ENCODE measurements around the gene SERPINA1.

The SERPINA1 gene

DNA sequence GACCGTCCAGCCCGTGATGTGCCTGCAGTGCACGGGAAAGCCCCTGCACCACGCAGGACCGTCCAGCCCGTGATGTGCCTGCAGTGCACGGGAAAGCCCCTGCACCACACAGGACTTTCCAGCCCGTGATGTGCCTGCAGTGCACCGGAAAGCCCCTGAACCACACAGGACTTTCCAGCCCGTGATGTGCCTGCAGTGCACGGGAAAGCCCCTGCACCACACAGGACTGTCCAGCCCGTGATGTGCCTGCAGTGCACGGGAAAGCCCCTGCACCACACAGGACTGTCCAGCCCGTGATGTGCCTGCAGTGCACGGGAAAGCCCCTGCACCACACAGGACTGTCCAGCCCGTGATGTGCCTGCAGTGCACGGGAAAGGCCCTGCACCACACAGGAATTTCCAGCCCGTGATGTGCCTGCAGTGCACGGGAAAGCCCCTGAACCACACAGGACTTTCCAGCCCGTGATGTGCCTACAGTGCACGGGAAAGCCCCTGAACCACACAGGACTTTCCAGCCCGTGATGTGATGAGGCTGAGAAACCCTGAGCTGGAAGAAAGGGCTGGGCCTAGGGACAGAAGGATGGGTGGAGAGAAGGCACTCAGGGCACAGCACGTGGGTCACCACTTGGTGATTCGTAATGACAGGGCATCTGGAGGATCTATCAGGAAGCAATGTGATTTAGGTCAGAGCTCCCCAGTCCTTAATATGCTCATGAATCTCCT lies 42.2 kb downstream of the SERPINA1 start:
- DNase-seq (ENCODE audit: low spot score), result peak; percentile 28

DNA sequence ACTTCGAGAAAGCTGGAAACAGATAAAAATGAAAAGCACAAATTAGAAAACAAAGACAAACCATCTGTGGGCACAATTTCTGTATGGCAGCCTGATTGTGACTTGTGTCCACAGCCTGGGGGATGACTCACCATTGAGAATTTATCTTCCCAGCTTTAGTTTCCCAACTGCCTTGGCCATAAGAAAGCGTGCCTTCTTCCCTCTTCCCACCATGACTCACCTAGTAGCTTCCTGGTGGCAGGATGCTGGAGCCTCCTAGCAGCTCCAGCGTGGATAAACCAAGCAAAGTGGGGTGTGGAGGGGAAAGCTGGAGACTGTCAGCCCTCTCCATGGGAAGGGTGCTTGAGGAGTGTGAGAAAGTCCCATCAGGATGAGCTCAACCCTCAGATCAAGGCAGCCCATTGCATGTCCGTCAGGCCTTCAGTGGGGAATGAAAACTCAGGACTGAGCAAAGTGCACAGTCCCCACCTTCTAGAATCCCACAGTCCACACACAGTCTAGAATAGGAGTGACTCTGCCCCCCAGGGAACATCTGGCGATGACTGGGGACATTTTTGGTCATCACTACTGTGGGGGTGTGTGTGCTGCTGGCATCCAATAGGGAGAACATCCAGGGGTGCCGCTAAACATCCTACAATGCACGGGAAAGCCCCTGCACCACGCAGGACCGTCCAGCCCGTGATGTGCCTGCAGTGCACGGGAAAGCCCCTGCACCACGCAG lies 42.9 kb downstream of the SERPINA1 start:
- DNase-seq (ENCODE audit: low spot score), result no peak

DNA sequence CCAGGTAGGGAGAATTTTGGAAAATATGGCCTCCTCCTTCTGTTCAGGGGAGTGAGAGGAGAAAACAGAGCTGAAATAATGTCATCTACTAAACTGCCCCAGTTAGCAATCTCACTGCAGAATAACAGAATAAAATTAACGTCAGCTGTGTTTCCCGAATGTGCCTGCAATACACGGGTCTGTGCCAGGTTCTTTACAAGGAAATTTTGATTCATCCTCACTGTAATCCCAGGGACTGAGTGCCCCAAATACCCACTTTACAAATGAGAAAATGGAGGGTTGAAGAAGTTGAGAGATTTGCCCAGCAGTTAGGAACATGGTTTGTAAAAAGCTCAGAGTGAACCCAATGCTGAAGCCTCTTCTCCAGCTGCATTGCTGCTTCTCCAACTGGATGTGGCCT lies 44.0 kb downstream of the SERPINA1 start:
- no peak for DNase-seq (ENCODE audit: low spot score)

DNA sequence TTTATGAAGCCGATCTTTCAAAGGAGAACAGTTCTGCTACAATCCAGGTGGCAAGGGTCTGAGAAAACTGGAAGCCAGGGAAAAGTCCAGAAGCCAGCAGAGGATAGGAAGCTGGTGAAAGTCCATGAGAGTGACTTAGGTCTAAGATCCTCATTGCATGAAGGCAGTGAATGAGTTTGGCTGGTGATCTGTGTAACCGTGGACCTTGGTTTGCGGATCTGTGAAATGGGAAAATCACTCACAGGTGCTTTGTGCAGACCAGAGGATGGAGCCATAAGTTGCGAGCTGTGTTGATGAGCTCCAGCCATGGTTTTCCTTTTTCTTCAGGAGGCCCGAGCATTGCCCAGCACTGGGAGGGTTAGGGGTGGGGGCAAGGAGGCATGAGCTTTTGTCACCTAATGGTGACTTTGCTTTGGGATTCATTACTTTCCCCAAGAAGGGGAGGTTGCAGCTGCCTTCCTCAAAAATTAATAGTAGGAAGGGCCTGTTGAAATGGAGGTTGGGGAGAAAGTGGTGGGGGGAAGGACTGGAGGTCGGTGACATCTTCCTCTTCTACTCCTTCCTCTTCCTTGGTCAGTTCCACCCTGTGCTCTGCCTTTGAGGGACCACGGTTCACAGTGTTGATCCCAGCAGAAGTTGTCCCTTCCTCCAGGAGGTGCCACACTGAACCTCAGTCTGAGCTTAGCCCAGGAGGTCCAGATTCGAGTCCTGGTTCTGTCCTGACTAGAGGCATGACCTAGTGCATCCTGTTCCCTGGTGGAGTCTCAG lies 45.0 kb downstream of the SERPINA1 start:
- DNase-seq (ENCODE audit: low spot score), result no peak

DNA sequence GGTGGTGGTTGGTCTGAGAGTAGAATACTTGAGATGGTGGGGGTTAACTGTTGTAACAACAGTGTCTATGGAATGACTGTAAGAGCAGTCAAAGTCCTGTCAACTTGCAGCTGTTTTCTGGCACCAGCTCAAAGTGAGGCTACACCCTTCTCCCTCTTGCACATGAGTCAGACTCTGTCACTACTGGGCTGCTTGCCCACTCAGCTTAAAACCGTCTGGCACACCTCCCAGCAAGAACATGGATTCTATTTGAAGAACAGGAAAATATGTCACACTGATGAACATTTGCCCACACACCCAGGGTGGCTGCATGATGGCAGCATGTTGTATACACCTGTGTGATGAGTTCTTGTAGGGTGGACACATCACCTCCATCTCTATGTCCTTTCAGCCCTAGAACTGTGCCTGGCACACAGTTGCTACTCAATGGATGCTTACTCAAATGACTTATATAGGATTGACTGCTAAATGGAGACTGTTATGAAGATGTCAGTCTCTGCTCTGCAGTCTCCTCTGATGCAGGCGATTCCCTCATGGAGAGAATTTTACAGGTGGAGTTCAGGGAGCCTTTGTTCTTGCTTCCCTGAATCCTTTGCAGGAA lies 46.0 kb downstream of the SERPINA1 start:
- DNase-seq (ENCODE audit: low spot score), result no peak

DNA sequence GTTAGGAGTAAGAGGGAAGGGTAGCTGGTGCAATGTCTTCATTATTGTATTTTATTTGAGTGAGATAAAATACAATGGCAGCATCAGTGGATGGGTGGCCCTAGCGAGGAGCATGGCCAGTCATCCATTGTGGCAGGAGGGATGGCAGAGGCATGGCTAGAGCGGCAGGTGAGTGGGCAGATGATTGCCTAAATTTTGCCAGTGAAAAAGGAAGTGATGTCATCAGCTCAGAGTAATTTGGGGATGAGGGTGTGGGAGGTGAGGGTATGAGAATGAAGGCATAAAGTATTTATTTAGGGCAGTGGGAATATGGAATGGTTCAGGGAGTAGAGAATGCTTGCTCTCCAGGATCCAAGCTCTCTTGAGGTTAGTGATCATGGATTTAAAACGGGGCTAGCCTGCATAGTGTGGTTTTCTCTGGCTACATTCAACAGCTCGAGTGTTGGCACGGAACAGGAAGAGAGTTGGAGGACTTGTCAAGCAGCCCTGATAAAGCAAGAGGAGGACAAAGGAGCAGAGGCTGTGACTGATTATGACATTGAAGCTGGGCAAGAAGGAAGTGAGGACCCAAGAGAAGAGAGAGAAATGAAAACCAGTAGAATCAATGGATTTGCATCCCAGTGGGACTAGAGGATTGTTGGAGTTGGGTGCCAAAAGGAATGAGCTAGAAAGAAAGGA lies 46.6 kb downstream of the SERPINA1 start:
- DNase-seq (ENCODE audit: low spot score), result no peak

DNA sequence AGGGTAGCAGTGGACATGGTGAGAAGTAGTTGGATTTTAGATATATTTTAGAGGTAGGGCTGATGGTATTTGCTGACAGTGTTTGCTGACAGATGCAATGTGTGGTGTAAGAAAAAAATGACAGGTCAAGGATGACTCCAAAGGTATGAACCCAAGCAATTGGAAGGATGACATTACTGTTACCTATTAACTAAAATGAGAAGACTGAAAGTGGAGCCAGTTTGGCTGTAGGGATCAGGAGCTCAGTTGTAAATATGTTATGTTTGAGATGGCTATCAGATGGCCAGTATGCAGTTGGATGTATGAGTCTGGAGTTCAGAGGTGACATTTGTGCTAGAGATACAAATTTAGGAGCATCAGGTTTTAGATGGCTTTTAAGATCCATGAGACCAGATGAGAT lies 47.9 kb downstream of the SERPINA1 start:
- no peak for DNase-seq (ENCODE audit: low spot score)

DNA sequence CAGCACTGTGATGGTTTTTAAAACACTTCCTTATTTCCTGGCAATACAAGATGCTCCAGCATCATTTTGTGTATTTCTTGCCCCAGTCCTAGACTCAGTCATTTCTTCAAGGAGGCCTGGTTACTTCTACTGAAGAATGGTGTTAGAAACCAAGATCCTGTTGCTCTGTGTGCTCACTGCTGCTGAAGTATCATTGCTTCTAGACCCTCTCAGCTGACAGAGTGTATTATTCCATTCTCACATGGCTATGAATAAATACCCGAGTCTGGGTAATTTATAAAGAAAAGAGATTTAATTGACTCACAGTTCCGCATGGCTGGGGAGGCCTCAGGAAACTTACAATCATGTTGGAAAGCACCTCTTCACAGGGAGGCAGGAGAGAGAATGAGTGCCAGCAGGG lies 50.4 kb downstream of the SERPINA1 start:
- no peak for DNase-seq (ENCODE audit: low spot score)

DNA sequence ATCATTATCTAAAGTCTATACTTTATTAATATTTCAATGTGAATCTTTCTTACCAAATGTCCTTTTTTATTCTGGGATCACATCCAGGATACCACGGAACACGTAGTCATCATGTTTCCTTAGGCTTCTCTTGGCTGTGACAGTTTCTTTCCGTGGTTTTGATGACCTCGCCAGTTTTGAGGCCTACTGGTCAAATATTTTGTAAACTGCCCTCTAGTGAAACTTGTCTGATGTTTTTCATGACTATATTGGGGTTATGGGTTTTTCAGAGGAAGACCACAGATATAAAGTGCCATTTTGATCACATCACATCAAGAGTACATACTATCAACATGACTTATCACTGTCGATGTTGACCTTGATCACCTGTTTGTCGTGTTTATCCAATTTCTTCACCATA lies 51.1 kb downstream of the SERPINA1 start:
- no peak for DNase-seq (ENCODE audit: low spot score)

DNA sequence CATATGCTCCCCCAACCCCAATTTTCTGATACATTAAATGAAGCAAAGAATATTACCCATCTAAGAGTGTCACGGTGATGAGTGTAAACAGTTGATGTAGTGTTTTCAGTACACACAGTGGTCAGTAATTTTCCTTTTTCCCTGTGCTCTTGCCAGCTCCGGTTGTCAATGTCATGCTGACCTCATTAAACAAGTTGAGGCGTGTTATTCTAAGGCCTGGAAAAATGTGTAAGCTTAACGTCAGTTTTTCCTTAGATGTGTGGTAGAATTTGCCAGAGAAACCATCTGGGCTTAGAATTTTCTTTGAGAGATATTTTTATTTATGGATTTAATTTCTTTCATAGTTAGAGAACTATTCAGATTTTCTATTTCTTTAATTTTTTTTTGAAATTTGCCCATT lies 53.5 kb downstream of the SERPINA1 start:
- no peak for DNase-seq (ENCODE audit: low spot score)

DNA sequence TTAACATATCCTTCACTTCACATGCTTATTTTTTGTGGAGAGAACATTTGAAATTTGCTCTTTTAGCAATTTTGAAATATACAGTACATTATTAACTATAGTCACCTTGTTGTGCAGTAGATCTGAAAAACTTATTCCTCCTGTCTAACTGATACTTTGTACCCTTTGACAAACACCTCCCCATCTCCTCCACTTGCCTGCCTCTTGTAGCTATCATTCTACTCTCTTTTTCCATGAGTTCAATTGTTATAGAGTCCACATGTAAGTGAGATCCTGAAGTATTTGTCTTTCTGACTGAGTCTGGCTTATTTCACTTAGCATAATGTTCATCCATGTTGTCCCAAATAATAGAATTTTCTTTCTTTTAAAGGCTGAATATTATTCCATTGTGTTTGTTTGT lies 55.8 kb downstream of the SERPINA1 start:
- DNase-seq (ENCODE audit: low spot score), result no peak

DNA sequence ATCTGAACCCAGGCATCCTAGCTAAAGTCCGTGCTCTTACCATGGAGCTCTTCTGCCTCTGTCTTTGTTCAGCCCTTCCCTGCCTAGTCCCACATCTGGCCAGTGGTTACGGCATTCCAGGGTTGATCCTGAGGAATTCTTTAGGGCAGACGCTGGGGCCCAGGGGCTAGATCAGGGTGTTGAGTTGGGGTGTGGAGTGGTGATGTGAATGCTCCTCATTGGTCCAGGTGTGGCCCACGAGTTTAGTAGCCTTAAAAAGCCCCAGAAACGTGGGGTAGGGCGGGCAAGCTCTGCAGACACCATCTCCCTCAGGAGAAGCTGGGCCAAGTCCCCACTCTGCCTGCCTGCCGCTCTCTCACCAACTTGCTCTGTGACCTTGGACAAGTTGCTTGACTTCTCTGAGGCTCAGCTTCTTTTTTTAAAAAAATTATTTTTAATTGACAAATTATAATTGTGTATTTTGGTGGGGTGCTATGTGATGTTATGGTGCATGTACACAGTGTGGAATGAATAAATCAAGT lies 56.3 kb downstream of the SERPINA1 start:
- no peak for DNase-seq (ENCODE audit: low spot score)

DNA sequence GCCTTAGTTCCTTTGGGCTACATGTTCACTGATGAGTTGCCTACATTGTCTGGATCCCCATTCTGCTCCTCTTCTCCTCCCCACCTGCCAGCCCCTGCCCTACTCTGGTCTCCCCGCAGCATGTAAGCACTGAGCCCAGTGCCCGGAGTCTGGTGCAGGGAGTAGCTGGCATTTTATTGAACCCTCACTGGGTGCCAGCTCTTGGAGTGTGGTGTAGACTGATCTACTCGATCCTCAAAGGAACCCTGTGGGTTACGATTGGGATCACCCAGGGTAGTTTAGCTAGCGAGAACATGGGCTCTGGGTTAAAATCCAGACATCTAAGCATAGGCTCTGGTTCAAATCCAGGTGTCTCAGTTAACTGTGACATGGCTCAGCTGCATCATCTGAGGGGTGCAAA lies 56.9 kb downstream of the SERPINA1 start:
- no peak for DNase-seq (ENCODE audit: low spot score)

DNA sequence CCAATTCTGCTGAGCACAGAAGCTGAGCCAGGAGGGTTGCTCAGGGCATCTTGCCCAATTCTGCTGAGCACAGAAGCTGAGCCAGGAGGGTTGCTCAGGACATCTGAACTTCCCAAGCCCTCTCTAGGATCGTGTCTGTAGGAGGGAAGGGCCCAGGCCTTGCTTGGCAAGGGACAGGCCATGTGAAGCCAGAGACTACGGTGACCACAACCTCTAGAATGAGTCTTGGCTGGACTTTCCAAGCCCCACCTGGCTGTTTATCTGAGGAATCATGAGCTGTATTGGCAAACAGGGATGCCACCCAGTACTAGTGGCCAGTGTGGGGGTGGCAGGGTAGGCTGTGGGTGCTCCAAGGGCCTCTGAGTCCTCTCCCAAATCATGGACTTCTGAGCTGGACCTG lies 57.5 kb downstream of the SERPINA1 start:
- DNase-seq (ENCODE audit: low spot score), result no peak

DNA sequence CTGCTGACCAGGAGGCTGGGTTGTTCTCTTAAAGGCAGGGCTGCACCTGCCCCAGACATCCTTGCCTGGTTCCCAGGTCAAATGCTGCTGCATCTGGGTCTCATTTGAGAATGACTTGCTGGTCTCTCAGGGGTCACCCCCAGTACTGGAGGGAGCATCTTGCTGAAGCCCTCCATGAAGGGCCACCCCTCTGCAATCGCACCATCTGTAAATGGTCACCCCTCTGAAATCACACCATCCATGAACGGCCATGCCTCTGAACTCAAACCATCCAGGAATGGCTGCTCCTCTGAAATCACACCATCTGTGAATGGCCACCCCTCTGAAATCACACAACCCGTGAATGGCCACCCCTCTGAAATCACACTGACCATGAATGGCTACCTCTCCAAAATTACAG lies 58.0 kb downstream of the SERPINA1 start:
- no peak for DNase-seq (ENCODE audit: low spot score)

DNA sequence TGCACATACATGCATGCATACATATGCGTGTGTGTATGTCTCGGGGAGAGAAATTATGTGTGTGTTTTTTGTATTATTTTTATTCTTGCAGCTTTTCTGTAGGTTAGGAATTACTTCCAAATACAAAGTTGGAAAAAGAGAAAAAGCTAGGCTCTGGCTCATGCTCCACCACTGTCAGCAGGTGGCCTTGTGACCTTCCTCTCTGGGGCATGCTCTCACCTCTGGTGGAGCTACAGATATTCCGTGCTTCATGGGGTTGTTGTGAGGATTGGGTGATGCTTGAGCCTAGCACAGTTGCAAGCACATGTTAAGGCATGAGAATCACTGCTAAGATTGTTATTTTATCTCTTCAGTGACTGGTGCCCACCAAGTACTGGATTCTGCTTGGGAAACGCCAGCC lies 58.5 kb downstream of the SERPINA1 start:
- DNase-seq (ENCODE audit: low spot score), result no peak

DNA sequence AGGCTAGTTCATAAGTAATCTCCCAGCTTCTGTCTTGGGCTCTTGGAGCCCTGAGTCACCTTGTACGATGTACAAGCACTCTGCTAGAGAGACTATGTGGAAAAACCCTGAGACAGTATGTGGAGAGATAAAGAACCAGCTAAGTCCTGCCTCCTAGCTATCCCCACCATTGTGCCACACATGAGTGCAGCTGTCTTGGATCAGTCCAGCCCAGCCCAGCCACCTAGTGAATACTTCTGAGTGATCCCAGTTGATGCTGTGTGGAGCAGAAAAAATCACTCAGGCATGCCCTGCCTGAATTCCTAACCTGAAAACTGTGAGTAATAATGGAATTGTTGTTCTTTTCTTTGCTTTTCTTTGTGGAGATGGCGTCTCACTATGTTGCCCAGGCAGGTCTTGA lies 60.2 kb downstream of the SERPINA1 start:
- no peak for DNase-seq (ENCODE audit: low spot score)
